SK-N-SH treated with all-trans-retinoic acid at 6 μM for 48 hours (cell line): Measurements from ENCODE around the gene GDF11.

Source experiments
- ATAC-seq: fragments of 200-7000 bp; cut with Tn5 transposase; 3 replicates; pipeline ENCODE4 v1.9.1; 2020; ENCODE audit warnings: mild to moderate bottlenecking, moderate library complexity
- ARNTL ChIP-seq: fragments of 450-650 bp; formaldehyde crosslinking; IDR thresholded peaks from 2 replicates; pipeline ENCODE4 v1.5.0; 2020; ENCODE audit warnings: low read depth, mild to moderate bottlenecking, moderate library complexity, borderline replicate concordance
- BACH2 ChIP-seq: fragments of 250-450 bp; sonication (Bioruptor Pico); IDR thresholded peaks from 2 replicates; pipeline ENCODE4 v1.9.0; 2021; ENCODE audit warnings: mild to moderate bottlenecking, borderline replicate concordance
- CREB5 ChIP-seq: fragments of 250-450 bp; sonication (Bioruptor Pico); IDR thresholded peaks from 2 replicates; pipeline ENCODE4 v1.5.1; 2020; ENCODE audit warnings: low read depth, mild to moderate bottlenecking, moderate library complexity
- CSDC2 ChIP-seq: fragments of 250-450 bp; sonication (Bioruptor Pico); IDR thresholded peaks from 2 replicates; pipeline ENCODE4 v1.5.0; 2020; ENCODE audit warnings: mild to moderate bottlenecking, moderate library complexity
- CSRNP3 ChIP-seq: fragments of 250-450 bp; sonication (Bioruptor Pico); IDR thresholded peaks from 2 replicates; pipeline ENCODE4 v1.5.1; 2021; ENCODE audit warnings: mild to moderate bottlenecking, moderate library complexity
- ESRRG ChIP-seq: fragments of 250-450 bp; sonication (Bioruptor Pico); IDR thresholded peaks from 2 replicates; pipeline ENCODE4 v1.6.1; 2021; ENCODE audit warnings: mild to moderate bottlenecking
- GLIS3 ChIP-seq: fragments of 250-450 bp; sonication (Bioruptor Pico); IDR thresholded peaks from 2 replicates; pipeline ENCODE4 v1.5.0; 2020; ENCODE audit warnings: mild to moderate bottlenecking, moderate library complexity
- PATZ1 ChIP-seq: fragments of 250-450 bp; sonication (Bioruptor Pico); IDR thresholded peaks from 2 replicates; pipeline ENCODE4 v1.8.0; 2020; ENCODE audit warnings: mild to moderate bottlenecking, moderate library complexity, borderline replicate concordance
- POU6F1 ChIP-seq: fragments of 250-450 bp; sonication (Bioruptor Pico); IDR thresholded peaks from 2 replicates; pipeline ENCODE4 v1.8.0; 2021; ENCODE audit warnings: low read depth, mild to moderate bottlenecking, moderate library complexity, borderline replicate concordance
- PPARA ChIP-seq: fragments of 250-450 bp; sonication (Bioruptor Pico); IDR thresholded peaks from 2 replicates; pipeline ENCODE4 v1.5.0; 2020; ENCODE audit warnings: mild to moderate bottlenecking, borderline replicate concordance
- RARB ChIP-seq: fragments of 250-450 bp; sonication (Bioruptor Pico); IDR thresholded peaks from 2 replicates; pipeline ENCODE4 v1.8.0; 2021; ENCODE audit warnings: mild to moderate bottlenecking, moderate library complexity
- SNAI2 ChIP-seq: fragments of 250-450 bp; sonication (Bioruptor Pico); IDR thresholded peaks from 2 replicates; pipeline ENCODE4 v1.5.0; 2020; ENCODE audit warnings: mild to moderate bottlenecking, moderate library complexity
- TCF4 ChIP-seq: fragments of 250-450 bp; sonication (Bioruptor Pico); IDR thresholded peaks from 2 replicates; pipeline ENCODE4 v1.8.0; 2021; ENCODE audit warnings: mild to moderate bottlenecking, moderate library complexity, borderline replicate concordance
- TOX ChIP-seq: fragments of 250-450 bp; sonication (Bioruptor Pico); IDR thresholded peaks from 2 replicates; pipeline ENCODE4 v1.8.0; 2021; ENCODE audit warnings: mild to moderate bottlenecking, moderate library complexity, borderline replicate concordance
- ZC3H10 ChIP-seq: fragments of 250-450 bp; sonication (Bioruptor Pico); IDR thresholded peaks from 2 replicates; pipeline ENCODE4 v1.5.1; 2021; ENCODE audit warnings: mild to moderate bottlenecking, moderate library complexity
- ZFP3 ChIP-seq: fragments of 250-450 bp; sonication (Bioruptor Pico); IDR thresholded peaks from 2 replicates; pipeline ENCODE4 v1.5.0; 2020; ENCODE audit warnings: mild to moderate bottlenecking, moderate library complexity
- ZNF565 ChIP-seq: fragments of 450-650 bp; formaldehyde crosslinking; conservative IDR thresholded peaks from 2 replicates; pipeline ENCODE4 v1.5.0; 2020; ENCODE audit warnings: low read depth, mild to moderate bottlenecking, moderate library complexity
- ZNF70 ChIP-seq: fragments of 450-650 bp; formaldehyde crosslinking; IDR thresholded peaks from 2 replicates; pipeline ENCODE4 v1.5.0; 2020; ENCODE audit warnings: mild to moderate bottlenecking, moderate library complexity
- ZNF8 ChIP-seq: fragments of 450-650 bp; formaldehyde crosslinking; IDR thresholded peaks from 2 replicates; pipeline ENCODE4 v1.5.0; 2020; ENCODE audit warnings: mild to moderate bottlenecking, moderate library complexity

GDF11 gene

GRCh38 chr12:55734595-55734994, 8.3 kb upstream of the GDF11 start:
- no peak for TF ChIP-seq ZNF70 (CRISPR knock-in tag)
- TF ChIP-seq ZNF8, result no peak
- no peak for TF ChIP-seq RARB (CRISPR knock-in tag)
- no peak for TF ChIP-seq ARNTL (CRISPR knock-in tag)
- TF ChIP-seq TCF4 (CRISPR knock-in tag), result no peak
- TF ChIP-seq ZC3H10 (CRISPR knock-in tag), result no peak
- TF ChIP-seq CSRNP3 (CRISPR knock-in tag), result no peak
- no peak for TF ChIP-seq TOX (CRISPR knock-in tag)
- ATAC-seq, result no peak

DNA sequence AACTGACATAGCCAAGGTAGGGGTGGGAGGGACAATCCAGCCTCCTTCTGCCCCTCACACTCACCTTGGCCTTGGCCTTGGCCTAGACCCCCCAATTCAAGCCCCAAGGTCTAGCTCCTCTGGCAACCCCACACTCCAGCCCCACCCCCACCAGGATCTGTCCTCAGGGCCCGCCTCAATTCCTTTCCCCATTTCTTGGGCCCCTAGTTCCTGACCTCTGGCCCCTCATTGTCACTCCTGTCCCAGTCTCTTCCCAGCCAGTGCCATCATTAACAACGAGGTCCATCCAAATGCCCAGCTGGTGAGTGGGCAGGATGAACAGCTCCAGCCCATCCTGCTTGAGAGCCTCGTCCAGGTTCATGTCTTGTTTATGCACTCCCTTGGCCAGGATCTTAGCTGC, 6.8 kb upstream of the GDF11 start:
- no peak for TF ChIP-seq PPARA (CRISPR knock-in tag)
- TF ChIP-seq ZNF70 (CRISPR knock-in tag), result no peak
- no peak for TF ChIP-seq ZC3H10 (CRISPR knock-in tag)
- TF ChIP-seq, all 23 proteins: peak for 0
- no peak for ATAC-seq

DNA sequence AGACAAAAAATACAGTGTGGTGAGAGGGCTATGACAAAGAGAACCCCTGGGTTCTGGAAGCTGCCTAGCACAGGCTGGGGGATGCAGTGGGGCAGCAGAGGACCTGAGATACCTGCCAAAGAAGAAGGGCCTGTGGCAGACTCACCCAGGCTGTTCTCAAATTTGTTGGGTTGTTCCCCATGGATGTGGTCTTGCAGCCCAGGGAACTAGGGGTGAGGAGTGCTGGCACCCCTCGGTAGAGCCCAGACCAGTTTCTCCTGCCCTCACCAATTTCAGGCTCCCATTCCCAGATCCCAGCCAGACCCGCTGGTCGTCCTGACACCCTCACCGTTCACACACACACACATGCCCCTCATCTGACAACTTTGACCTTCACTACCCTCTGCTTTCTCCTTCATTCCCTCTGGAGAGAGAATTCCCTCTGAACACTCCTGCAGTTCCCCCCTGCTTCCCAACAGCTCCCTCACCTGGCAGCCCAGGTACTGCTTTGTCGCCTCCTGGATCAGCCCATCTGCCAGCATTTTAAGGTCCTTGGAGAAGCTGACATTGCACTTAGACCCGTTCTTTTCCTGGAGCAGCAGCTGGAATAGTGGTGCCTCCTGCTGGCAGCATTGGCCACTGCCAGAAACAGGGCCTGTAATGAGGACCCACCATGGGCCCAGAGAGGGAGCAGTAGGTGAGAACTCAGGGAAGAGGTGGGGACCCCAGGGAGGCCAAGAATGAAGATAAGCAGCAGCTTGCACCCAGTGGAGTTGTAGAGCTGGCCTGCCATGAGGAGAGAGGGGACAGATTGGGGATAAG, 5.9 kb upstream of the GDF11 start:
- peak; percentile 82 for ATAC-seq
- TF ChIP-seq GLIS3 (CRISPR knock-in tag) (no peak), RARB (CRISPR knock-in tag) (no peak), POU6F1 (CRISPR knock-in tag) (no peak), BACH2 (CRISPR knock-in tag) (no peak), PPARA (CRISPR knock-in tag) (no peak), TOX (CRISPR knock-in tag) (no peak), CSDC2 (CRISPR knock-in tag) (no peak), CREB5 (CRISPR knock-in tag) (no peak), SNAI2 (CRISPR knock-in tag) (no peak), ESRRG (CRISPR knock-in tag) (no peak), TCF4 (CRISPR knock-in tag) (no peak), ZFP3 (CRISPR knock-in tag) (no peak), ARNTL (CRISPR knock-in tag) (no peak), ZNF565 (CRISPR knock-in tag) (no peak), PATZ1 (no peak)

GRCh38 chr12:55737581-55738122, 5.3 kb upstream of the GDF11 start:
- peak; percentile 41 for ATAC-seq
- no peak for TF ChIP-seq CSDC2 (CRISPR knock-in tag)
